ENCODE data around the gene SERP2. TPM values are rescaled to one million over a fixed set of nuclear protein-coding genes. Genes with fewer than 3 reads are reported as not detected.

SERP2 gene
- total RNA-seq, 4 donors from 2014 or later, result 1.3 to 5.7 (median 3.1) TPM; not detected in 1

- TF ChIP-seq, protein P1, sequence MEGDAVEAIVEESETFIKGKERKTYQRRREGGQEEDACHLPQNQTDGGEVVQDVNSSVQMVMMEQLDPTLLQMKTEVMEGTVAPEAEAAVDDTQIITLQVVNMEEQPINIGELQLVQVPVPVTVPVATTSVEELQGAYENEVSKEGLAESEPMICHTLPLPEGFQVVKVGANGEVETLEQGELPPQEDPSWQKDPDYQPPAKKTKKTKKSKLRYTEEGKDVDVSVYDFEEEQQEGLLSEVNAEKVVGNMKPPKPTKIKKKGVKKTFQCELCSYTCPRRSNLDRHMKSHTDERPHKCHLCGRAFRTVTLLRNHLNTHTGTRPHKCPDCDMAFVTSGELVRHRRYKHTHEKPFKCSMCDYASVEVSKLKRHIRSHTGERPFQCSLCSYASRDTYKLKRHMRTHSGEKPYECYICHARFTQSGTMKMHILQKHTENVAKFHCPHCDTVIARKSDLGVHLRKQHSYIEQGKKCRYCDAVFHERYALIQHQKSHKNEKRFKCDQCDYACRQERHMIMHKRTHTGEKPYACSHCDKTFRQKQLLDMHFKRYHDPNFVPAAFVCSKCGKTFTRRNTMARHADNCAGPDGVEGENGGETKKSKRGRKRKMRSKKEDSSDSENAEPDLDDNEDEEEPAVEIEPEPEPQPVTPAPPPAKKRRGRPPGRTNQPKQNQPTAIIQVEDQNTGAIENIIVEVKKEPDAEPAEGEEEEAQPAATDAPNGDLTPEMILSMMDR (IDR thresholded peaks at IDR 0.05; ENCODE audit: low read depth), result no peak
Observed at GRCh38 chr13:44347949-44348348, 25.7 kb upstream of the SERP2 start.

- TF ChIP-seq, protein P1 (IDR thresholded peaks at IDR 0.05; ENCODE audit: low read depth), result no peak
Observed at GRCh38 chr13:44350775-44351504, 22.7 kb upstream of the SERP2 start.

DNA sequence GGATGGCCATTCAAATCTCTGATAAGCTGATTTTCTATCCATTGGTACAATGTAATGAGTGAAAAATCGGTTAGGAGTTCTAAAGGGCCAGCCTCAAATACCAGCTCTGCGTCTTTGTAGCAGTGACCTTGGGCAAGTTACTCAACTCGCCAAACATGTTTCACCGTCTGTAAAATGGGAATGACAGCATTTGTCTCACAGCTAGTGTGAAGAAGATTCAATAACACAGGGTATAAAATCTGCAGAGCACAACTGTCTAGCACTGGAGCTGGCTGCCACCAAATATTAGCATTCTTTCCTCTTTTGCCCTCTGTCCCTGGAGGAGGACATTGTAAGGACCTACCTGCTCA, 22.1 kb upstream of the SERP2 start:
- TF ChIP-seq, protein P1 (IDR thresholded peaks at IDR 0.05; ENCODE audit: low read depth), result no peak

GRCh38 chr13:44352202-44352601, 21.4 kb upstream of the SERP2 start:
- TF ChIP-seq, protein P1 (IDR thresholded peaks at IDR 0.05; ENCODE audit: low read depth), result no peak

- TF ChIP-seq, protein P1 (IDR thresholded peaks at IDR 0.05; ENCODE audit: low read depth), result no peak
Observed at GRCh38 chr13:44352671-44353070, 21.0 kb upstream of the SERP2 start.

DNA sequence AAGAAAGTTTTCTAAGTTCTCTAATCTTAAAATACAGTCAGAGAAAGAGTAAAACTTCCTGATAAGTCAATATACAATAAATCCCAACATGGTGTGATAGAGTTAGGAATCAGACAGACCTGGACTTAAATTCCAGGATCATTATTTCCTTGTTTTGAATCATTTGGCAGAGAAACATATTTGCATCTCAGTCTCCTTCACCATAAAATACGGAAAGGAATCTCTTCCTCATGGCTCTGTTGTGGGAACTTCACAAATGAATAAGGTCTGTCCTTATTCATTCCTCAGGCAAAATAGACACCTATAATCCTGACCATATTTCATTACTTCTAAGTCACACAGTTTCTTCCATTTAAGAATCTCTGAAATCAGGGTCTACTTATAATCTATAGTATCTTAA, 19.3 kb upstream of the SERP2 start:
- TF ChIP-seq, protein P1 (IDR thresholded peaks at IDR 0.05; ENCODE audit: low read depth), result no peak

DNA sequence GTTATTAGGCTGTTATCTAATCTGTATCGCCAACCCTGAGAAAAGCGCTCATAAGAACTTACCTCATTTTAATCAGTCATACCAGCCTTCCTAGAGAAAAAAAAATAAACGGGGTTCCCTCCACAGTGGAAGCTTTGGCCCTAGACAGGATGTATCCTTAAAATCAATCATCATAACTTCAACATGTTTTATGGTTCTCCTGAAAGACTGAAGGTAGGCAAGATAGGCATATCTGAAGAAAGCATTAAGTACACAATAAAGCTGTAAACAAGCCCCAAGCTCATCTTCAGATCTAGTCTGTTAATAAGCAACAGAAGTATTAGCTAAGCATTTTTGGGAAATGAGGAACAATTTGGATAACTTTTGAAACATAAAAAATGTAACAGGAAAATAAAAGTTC, 18.7 kb upstream of the SERP2 start:
- TF ChIP-seq, protein P1 (IDR thresholded peaks at IDR 0.05; ENCODE audit: low read depth), result no peak
